Breast epithelium (tissue), 3 donors: ENCODE results near the gene CYP46A1.

ENCODE experiments used
- CTCF ChIP-seq, 3 donors: fragments of 450-650 bp; IDR thresholded peaks; one replicate each; pipeline ENCODE4 v1.5.1; 2016 to 2017; ENCODE audit warnings: antibody characterized with exemption in 3 of 3, mild to moderate bottlenecking in 3 of 3, moderate library complexity in 3 of 3
- POLR2A ChIP-seq: fragments of 450-650 bp; IDR thresholded peaks from one replicate; pipeline ENCODE4 v1.6.1; 2016; ENCODE audit warnings: antibody characterized with exemption, mild to moderate bottlenecking, moderate library complexity
- POLR2AphosphoS5 ChIP-seq, 3 donors: sonication (generic); formaldehyde crosslinking; IDR thresholded peaks; one replicate each; pipeline ENCODE4 v1.6.1; 2017; ENCODE audit warnings: antibody characterized with exemption in 3 of 3

- no peak for TF ChIP-seq CTCF (IDR thresholded peaks at IDR 0.05)
- no peak for TF ChIP-seq POLR2AphosphoS5 (IDR thresholded peaks at IDR 0.05)
- no peak for TF ChIP-seq POLR2A
Observed at GRCh38 chr14:99655521-99655920, 28.6 kb upstream of the CYP46A1 start.
